Nucleus accumbens (tissue), 56 donors: ENCODE data around the gene OSM.
"Not testable (repeated sequence)": the region's sequence is repeated elsewhere in the genome, so short reads cannot be mapped to it uniquely, and the experiment has no call there.

Experiments
- DNase-seq, 56 donors: peaks; one replicate each; lab custom pipeline; 2025; lab: John Stamatoyannopoulos, UW

The OSM gene

GRCh38 chr22:30247974-30248373, 18.7 kb downstream of the OSM start:
- no peak for DNase-seq

DNA sequence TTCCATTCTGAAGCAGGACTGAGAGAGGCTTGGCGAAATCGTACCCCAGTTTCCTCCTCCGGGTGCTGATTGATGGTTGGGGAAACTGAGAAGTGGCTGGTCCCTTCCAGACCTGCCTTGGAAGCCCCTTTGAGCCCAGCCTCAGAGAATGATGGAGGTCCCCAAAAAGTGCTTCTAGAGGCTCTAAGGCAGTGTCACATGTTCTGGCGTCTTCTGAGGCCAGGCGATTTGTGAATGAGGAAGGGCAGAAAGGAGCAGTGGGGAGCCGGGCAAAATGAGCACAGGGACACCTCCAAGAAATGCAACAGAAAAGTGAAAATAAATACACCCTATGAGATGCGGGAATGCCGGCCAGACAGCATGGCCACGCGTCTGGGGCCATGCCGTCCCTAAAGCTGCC, 19.1 kb downstream of the OSM start:
- DNase-seq = no peak

- DNase-seq = no peak
Measured at GRCh38 chr22:30246814-30247376, 19.8 kb downstream of the OSM start.

DNA sequence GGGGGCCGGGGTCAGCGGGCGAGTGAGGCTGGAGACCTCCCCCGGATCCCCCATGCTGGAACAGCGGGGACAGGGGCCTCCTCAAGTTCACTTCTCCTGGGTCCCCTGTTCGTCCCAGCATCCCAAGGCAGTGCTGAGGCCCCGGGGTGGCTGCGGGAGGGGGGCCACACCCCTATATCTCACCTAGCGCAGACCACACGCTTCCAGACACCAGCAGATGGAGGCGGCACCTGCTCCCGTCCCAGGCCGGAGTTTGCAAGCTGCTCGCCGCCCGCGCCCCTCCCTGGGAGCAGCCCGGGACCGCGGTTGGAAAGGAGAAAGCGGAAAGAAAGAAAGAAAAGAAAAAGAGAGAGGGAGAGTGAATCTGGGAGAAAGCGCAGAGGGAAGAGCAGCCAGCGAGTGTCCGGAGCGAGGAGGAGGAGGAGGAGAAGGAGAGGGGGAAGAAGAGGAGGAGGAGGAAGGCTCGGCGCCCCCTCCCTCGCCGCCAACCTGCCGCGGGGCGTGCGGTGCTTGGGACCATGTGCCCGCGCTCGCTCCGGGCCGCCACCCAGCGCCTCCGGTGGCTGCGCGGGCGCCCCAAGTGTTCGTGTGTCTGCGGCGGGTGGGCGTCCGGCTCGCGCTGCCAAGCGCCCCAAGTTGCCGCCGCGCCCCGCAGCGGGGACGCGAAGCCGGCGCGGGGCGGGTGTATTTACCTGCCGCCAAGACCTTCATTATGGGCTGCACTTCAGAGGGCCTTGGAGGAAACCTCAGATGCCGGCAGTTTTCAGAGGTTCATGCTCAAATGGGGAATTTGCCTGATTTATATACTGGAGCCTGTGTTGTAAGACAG, 20.5 kb downstream of the OSM start, which contains the start of gene LIF:
TSS of gene LIF (minus strand) at position 775 of the 829 bp plus-strand sequence. CDS start at position 711, 64 bp downstream.
- DNase-seq = peak in 3 of 56 donors; percentile 7 to 54 (median 31)

GRCh38 chr22:30245181-30245984, 21.3 kb downstream of the OSM start:
- no peak for DNase-seq

GRCh38 chr22:30244641-30245040, 22.0 kb downstream of the OSM start:
- DNase-seq = no peak

- no peak for DNase-seq
Measured at GRCh38 chr22:30244066-30244465, 22.6 kb downstream of the OSM start.

DNA sequence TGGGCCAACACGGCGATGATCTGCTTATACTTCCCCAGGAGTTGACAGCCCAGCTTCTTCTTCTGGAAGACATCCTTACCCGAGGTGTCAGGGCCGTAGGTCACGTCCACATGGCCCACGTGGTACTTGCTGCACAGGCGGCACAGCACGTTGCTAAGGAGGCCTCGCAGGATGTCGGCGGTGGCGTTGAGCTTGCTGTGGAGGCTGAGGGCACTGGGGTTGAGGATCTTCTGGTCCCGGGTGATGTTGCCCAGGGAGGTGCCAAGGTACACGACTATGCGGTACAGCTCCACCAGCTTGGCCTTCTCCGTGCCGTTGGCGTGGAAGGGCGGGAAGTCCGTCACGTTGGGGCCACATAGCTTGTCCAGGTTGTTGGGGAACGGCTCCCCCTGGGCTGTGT, 23.0 kb downstream of the OSM start:
- DNase-seq = no peak

DNA sequence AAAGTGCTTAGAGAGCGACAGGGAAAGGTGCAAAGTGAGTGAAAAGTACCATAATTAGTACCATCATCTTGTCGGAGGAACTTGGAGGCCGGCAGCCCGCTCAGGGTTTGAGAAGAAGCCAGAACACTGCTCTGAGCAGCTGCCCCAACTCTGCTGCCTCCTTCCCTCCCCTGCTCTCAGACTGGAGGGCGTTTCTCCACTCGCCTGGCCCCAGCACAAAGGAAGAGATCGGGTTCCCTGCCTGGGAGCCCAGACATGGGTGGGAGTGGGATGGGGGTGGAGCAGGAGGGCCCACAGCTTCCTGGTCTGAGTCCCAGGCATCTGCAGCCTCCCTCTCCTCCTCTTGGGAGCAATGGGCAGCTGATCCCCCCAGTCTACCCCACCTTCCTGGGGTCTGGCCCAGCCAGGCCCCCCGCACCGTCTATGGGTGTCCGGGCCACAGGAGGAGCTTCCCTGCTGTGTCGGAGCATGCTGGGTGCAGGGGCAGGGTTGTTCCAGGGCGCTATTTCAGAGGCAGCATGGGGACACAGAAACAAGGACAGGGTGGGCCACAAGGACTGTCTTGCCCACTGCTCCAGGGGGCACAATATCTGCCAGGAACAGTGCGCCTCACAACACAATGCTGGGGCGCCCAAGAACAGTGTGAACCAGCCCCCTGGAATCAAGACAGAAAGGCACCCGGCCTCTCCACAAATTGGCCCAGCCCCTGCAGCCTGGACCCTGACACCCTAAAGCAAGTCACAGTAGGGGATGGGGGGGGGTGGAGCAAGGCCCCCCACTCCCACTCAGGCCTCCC, 24.9 kb downstream of the OSM start:
- no peak for DNase-seq

GRCh38 chr22:30240541-30241417, 25.9 kb downstream of the OSM start:
- DNase-seq = no peak

DNA sequence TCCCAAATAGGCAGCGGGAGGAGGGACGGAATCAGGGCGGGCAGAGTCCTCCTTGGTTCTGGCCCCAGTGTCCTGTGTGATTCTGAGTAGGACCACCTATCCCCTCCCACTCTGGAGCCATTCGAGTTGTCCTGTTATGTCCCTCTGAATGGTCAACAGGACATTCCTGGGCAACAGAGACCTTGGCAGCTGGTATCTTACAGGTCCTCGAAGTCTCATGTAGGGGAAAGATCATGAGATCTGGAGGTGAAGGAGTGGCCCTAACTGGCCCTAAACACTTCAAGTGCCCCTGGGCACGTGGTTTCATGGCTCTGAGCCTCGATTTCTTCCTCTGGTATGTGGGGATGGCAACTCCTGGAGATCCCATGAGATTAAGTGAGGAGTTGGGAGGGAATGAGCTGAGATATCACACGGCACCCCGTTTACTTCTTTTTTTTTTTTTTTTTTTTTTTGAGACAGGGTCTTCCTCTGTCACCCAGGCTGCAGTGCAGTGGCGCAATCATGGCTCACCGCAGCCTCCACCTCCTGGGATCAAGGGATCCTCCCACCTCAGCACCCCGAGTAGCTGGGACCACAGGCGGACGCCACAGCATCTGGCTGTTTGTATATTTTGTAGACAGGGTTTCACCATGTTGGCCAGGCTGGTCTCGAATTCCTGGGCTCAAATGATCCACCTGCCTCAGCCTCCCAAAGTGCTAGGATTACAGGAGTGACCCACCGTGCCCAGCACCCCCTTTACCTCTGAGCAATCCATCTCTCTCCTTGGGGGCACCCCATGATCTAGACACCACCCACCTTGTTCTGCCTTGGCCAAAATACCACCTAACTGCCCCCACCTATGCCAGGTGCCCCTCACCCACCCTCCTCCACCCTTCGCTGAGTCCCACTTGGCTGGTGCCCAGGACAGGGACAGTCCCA, 26.9 kb downstream of the OSM start:
- no peak for DNase-seq

GRCh38 chr22:30238661-30239487, 27.8 kb downstream of the OSM start:
- no peak for DNase-seq

- DNase-seq = no peak
Measured at GRCh38 chr22:30238136-30238535, 28.5 kb downstream of the OSM start.

GRCh38 chr22:30236875-30237274, 29.8 kb downstream of the OSM start:
- DNase-seq = no peak

DNA sequence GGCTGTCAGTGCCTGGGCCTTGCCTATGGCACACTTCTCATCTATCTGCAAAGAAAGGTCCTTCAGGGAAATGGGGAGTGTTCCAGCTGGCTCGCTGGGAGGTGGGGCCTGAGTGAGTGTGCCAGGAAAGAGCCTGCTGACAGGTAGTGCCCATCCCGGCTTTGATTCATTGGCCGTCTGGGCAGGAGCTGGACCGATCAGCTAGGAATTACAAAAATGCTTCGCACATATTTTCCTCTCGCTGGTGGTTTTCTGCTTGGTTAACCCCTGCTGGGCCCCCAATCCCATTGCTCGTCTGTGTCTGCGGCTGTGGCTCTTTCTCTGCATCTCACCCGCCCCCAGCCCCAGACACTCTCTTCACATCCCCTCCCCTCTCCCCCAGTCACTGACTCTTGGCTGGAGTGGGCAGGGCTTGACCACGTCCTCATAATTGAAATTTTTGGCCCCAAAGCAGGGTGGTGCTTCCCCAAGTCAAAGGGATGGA, 30.9 kb downstream of the OSM start:
- no peak for DNase-seq

GRCh38 chr22:30234786-30235470, 31.7 kb downstream of the OSM start:
- DNase-seq = peak in 1 of 56 donors; percentile 9

GRCh38 chr22:30234325-30234724, 32.3 kb downstream of the OSM start:
- not testable (repeated sequence) for DNase-seq
